HL-60 (cell line): ENCODE results near the gene LIMS2.

ENCODE experiments used
- DNase-seq, 2 experiments: peaks; one replicate each; pipeline ENCODE4 v3.0.0-alpha.2; 2010 to 2020; ENCODE audit warnings: low read depth in 1 of 2, low spot score in 1 of 2
- H3K27ac ChIP-seq: fragments of 250-450 bp; sonication (Bioruptor Pico); replicated peaks from 2 replicates; pipeline ENCODE4 v1.5.1; 2020; ENCODE audit warnings: mild to moderate bottlenecking, moderate library complexity
- H3K27me3 ChIP-seq: fragments of 250-450 bp; sonication (Bioruptor Pico); 2 replicates; pipeline ENCODE4 v1.5.1; 2021; ENCODE audit warnings: mild to moderate bottlenecking, moderate library complexity; ENCODE audit not compliant: insufficient read depth, poor library complexity, severe bottlenecking
- H3K4me3 ChIP-seq: replicated peaks from 2 replicates; pipeline ENCODE4 v1.5.1; 2011; ENCODE audit warnings: mild to moderate bottlenecking, control low read depth, low read length; ENCODE audit not compliant: insufficient read depth
- GABPA ChIP-seq: IDR thresholded peaks from 2 replicates; pipeline ENCODE4 v1.6.1; 2012; ENCODE audit warnings: low read depth
- POLR2AphosphoS5 ChIP-seq: IDR thresholded peaks from 2 replicates; pipeline ENCODE4 v1.6.1; 2012; ENCODE audit warnings: low read depth
- SPI1 ChIP-seq: IDR thresholded peaks from 2 replicates; pipeline ENCODE4 v1.6.1; 2012; ENCODE audit warnings: low read depth, mild to moderate bottlenecking, borderline replicate concordance
- TF ChIP-seq, protein P1 (sequence below): IDR thresholded peaks from 2 replicates; pipeline ENCODE4 v1.6.1; 2012; ENCODE audit warnings: low read depth; ENCODE audit not compliant: insufficient replicate concordance
- TF ChIP-seq, protein P2 (sequence below): IDR thresholded peaks from one replicate; pipeline ENCODE4 v1.5.1; 2011; ENCODE audit warnings: low read length, control low read depth, inconsistent platforms; ENCODE audit not compliant: insufficient read depth

Gene LIMS2

DNA sequence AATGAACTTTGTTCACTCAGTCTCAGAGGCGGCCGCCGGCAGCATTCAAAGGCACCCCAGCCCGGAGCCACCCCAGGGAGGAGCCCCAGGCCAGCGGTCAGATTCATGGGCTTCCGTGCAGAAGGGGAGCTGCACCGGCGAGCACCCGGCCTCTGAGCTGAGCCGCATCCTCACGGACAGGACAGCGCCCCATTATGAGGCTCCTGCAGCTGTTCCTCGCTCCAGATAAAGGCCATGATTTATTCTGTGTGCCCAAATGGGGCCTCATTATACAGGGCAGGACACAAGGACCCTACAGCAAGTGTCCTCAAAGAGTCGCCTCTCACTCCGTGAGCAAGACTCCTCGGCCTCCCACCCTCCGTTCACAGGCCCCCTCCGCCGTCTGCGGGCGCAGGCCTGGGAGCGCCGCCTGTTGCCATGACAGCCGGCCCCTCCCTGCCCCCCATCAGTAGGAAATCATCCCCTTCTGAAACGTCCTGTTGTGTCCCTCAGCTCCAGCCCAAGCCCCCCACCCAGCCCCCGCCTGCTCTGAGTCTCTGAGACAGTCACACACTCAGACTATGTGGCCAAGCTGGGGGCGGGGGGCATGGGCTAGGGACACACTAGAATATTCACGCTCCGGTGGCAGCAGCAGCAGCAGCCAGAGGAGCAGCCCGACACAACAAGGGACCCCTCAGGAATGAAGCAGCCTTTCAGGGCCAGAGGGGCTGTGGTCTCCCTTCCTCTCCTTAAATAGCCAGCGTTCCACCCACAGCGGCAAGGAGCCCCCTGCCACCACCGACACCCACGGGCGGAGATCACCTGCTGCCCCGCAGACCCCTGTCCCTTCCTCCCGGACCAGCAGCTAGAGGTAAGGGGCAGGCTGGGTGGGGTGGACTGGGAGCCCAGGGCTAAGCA, 29.7 kb downstream of the LIMS2 start, which contains the start of gene GPR17:
GPR17 (plus strand) TSS at position 759 of the 897 bp plus-strand sequence. CDS start 4,583 bp downstream, outside the sequence.
- Histone ChIP-seq H3K4me3 (no peak within 1 kb of the TSS), H3K27me3 (no peaks in the 10 kb centered on the region), H3K27ac (no peak within 1 kb of the TSS)
- no peak for DNase-seq
- no peak for TF ChIP-seq SPI1

DNA sequence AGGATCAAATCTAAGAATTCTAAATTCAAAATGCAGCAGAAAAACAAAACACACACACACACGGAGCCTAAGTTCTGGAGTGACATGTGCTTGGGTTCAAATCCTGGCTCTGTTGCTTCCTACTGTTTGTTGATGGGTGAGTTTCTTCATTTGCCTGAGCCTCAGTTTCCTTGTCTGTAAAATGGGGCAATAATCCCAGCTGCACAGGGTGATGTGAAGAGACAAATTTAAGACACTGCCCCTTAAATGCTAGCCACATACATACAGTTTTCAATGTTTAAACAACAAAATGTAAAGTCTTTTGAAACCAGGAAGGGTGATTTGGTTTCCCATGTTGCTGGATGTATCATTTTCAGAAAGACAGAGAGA, 30.3 kb downstream of the LIMS2 start:
- DNase-seq = no peak
- H3K4me3 ChIP-seq = no peak overlapping the region
- no peak for TF ChIP-seq GABPA
- no peak for TF ChIP-seq SPI1
- no peak for TF ChIP-seq POLR2AphosphoS5
- TF ChIP-seq, protein P1, sequence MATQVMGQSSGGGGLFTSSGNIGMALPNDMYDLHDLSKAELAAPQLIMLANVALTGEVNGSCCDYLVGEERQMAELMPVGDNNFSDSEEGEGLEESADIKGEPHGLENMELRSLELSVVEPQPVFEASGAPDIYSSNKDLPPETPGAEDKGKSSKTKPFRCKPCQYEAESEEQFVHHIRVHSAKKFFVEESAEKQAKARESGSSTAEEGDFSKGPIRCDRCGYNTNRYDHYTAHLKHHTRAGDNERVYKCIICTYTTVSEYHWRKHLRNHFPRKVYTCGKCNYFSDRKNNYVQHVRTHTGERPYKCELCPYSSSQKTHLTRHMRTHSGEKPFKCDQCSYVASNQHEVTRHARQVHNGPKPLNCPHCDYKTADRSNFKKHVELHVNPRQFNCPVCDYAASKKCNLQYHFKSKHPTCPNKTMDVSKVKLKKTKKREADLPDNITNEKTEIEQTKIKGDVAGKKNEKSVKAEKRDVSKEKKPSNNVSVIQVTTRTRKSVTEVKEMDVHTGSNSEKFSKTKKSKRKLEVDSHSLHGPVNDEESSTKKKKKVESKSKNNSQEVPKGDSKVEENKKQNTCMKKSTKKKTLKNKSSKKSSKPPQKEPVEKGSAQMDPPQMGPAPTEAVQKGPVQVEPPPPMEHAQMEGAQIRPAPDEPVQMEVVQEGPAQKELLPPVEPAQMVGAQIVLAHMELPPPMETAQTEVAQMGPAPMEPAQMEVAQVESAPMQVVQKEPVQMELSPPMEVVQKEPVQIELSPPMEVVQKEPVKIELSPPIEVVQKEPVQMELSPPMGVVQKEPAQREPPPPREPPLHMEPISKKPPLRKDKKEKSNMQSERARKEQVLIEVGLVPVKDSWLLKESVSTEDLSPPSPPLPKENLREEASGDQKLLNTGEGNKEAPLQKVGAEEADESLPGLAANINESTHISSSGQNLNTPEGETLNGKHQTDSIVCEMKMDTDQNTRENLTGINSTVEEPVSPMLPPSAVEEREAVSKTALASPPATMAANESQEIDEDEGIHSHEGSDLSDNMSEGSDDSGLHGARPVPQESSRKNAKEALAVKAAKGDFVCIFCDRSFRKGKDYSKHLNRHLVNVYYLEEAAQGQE = no peak
- TF ChIP-seq, protein P2, sequence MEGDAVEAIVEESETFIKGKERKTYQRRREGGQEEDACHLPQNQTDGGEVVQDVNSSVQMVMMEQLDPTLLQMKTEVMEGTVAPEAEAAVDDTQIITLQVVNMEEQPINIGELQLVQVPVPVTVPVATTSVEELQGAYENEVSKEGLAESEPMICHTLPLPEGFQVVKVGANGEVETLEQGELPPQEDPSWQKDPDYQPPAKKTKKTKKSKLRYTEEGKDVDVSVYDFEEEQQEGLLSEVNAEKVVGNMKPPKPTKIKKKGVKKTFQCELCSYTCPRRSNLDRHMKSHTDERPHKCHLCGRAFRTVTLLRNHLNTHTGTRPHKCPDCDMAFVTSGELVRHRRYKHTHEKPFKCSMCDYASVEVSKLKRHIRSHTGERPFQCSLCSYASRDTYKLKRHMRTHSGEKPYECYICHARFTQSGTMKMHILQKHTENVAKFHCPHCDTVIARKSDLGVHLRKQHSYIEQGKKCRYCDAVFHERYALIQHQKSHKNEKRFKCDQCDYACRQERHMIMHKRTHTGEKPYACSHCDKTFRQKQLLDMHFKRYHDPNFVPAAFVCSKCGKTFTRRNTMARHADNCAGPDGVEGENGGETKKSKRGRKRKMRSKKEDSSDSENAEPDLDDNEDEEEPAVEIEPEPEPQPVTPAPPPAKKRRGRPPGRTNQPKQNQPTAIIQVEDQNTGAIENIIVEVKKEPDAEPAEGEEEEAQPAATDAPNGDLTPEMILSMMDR = no peak
- H3K27me3 ChIP-seq = no peaks in the 10 kb centered on the region
- no peak overlapping the region for H3K27ac ChIP-seq

DNA sequence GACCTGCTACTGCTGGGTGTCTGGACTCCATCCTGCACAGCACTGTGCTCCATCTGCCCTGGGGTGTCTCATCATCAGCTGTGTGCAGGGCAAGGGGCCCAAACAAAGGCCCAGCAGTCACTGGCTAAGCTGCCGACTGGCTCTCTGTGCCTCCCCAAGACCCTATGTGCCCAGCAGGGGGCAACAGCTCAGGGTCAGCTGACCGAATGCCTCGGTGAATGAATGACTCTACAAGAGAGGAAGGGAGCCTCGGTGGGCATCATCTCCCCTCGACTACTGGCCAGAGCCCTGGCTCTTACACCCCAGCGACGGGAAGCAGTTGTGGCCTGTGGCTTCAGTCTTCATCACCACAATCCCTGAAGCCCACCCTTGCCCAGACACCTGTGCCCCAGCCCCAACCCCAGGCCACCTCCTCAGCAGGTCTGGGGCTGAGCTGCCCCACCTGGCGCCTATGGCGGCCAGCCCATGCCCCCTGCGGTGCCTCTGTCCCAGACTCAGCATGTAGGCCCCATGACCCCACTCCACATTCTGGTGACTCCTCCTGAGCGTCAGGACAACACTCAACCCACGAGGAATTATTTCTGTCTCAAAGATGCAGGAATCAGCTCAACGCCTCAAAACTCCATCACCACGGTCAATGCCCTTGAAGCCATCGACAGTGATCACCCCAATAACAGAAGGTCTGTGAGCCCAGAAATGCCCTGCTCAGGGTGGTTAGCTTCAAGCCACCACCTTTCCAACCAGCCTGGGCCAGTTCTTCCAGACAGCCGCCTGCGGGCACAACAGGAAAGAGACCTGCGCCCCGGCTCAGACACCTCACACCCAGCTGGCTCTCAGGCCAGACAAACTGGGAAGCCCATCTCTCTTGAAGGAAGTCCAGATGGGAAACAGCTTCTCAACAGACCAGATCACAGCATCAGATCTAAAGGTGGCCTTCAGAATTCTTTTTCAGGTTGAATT, 31.0 kb downstream of the LIMS2 start:
- no peak overlapping the region for H3K4me3 ChIP-seq
- no peaks in the 10 kb centered on the region for H3K27me3 ChIP-seq
- TF ChIP-seq GABPA (no peak), SPI1 (no peak), POLR2AphosphoS5 (no peak)
- TF ChIP-seq, protein P1 = no peak
- TF ChIP-seq, protein P2 = no peak
- no peak overlapping the region for H3K27ac ChIP-seq
- DNase-seq = no peak
